NCI-H82 treated with DMSO at 0.1 percent for 48 hours (cell line): ENCODE measurements around the gene PIK3R6.

Experiments used
- DNase-seq: peaks from one replicate; lab custom pipeline; 2025; ENCODE audit not compliant: unreplicated experiment; lab: John Stamatoyannopoulos, UW

PIK3R6 gene

GRCh38 chr17:8875436-8875835, 8.0 kb upstream of the PIK3R6 start:
- no peak for DNase-seq

GRCh38 chr17:8873801-8874715, 6.6 kb upstream of the PIK3R6 start:
- DNase-seq = no peak

- DNase-seq = no peak
These were observed 5.4 kb upstream of the PIK3R6 start for GRCh38 chr17:8872705-8873435.

- DNase-seq = no peak
These were observed 4.7 kb upstream of the PIK3R6 start for GRCh38 chr17:8872036-8872704.

GRCh38 chr17:8871081-8871581, 3.7 kb upstream of the PIK3R6 start:
- DNase-seq = no peak

GRCh38 chr17:8870406-8871040, 3.0 kb upstream of the PIK3R6 start:
- DNase-seq = no peak

- no peak for DNase-seq
These were observed 1.8 kb upstream of the PIK3R6 start for GRCh38 chr17:8869114-8869815.

- no peak for DNase-seq
These were observed 1.1 kb upstream of the PIK3R6 start for GRCh38 chr17:8868529-8868951.

- DNase-seq = no peak
These were observed 618 bp upstream of the PIK3R6 start for GRCh38 chr17:8868092-8868491.

GRCh38 chr17:8865811-8866210, 1.7 kb downstream of the PIK3R6 start:
- no peak for DNase-seq

GRCh38 chr17:8865385-8865784, 2.1 kb downstream of the PIK3R6 start:
- no peak for DNase-seq

- no peak for DNase-seq
These were observed 5.0 kb downstream of the PIK3R6 start for GRCh38 chr17:8862213-8863056.

- DNase-seq = no peak
These were observed 5.8 kb downstream of the PIK3R6 start for GRCh38 chr17:8861495-8862181.

GRCh38 chr17:8859804-8860430, 7.6 kb downstream of the PIK3R6 start:
- no peak for DNase-seq

- no peak for DNase-seq
These were observed 8.3 kb downstream of the PIK3R6 start for GRCh38 chr17:8859027-8859803.

- DNase-seq = no peak
These were observed 9.6 kb downstream of the PIK3R6 start for GRCh38 chr17:8857919-8858318.

- DNase-seq = no peak
These were observed 10.5 kb downstream of the PIK3R6 start for GRCh38 chr17:8856869-8857575.
